Measurements from ENCODE around the gene ENTPD8. TPM values are rescaled to one million over a fixed set of nuclear protein-coding genes. Genes with fewer than 3 reads are reported as not detected.

ENTPD8 gene
- total and polyA plus RNA-seq, 2 of the 4 experiments (the other 2 are of a cell fraction): 0.07 TPM; not detected in 1

GRCh38 chr9:137422604-137423513, 18.3 kb downstream of the ENTPD8 start, which contains the start of the genes EXD3 and NOXA1:
TSS of gene EXD3 (minus strand) at chr9:137423162. CDS start at chr9:137395357, 27,805 bp downstream.
TSS of gene NOXA1 (plus strand) at chr9:137423393. CDS start at chr9:137423530, 137 bp downstream.
- ChIA-PET CTCF (interaction anchor here (0.6 to 1.0 kb wide), 5 partner anchors 10 to 112 kb away, joined by 3 to 9 read pairs (median 4); partner anchors contain the start of gene ENTPD8), POLR2A (ENCODE audit: unreplicated experiment) (no interaction called here)
- Histone ChIP-seq H2AK5ac (ENCODE audit: low read depth, low read length) (peak within 1 kb of the TSS; percentile 10; the same call in 1 of the 2 replicates), H2AK9ac (replicated peaks; ENCODE audit: low read depth, low read length, poor library complexity) (peak within 1 kb of the TSS; percentile 93), H2BK120ac (ENCODE audit: low read depth, low read length) (no peak within 1 kb of the TSS), H3K36me3 (ENCODE audit: control insufficient read depth, insufficient read depth, low read length) (no peaks in the 10 kb centered on the region), H2AFZ (replicated peaks; ENCODE audit: low read length, poor library complexity) (peak within 1 kb of the TSS; percentile 98), H3K23ac (ENCODE audit: low read depth, low read length) (peak within 1 kb of the TSS; percentile 50), H4K91ac (ENCODE audit: insufficient read depth, low read depth, low read length) (peak within 1 kb of the TSS; percentile 66; the same call in 1 of the 2 replicates), H3K9me1 (ENCODE audit: insufficient read depth, low read length) (no peaks in the 10 kb centered on the region), H2BK15ac (ENCODE audit: low read depth, low read length) (no peak within 1 kb of the TSS; the same call in 2 of the 3 replicates), H4K5ac (ENCODE audit: low read depth, low read length) (peak within 1 kb of the TSS; percentile 92), H3K27ac (ENCODE audit: insufficient read depth, low read length) (peak within 1 kb of the TSS; percentile 16; the same call in 1 of the 2 replicates), H3K79me1 (ENCODE audit: low read depth in 1 of 2, low read length in 2 of 2) (peaks cover 16 to 24% of the 10 kb centered on the region in 2 experiments), H3K4me2 (ENCODE audit: low read depth, low read length) (peak within 1 kb of the TSS; percentile 98), H3K4me1 (ENCODE audit: control insufficient read depth, insufficient read depth, low read length) (peaks cover 5% of the 10 kb centered on the region; the same call in 1 of the 2 replicates), H3K18ac (ENCODE audit: low read depth, low read length) (peak within 1 kb of the TSS; percentile 10; the same call in 1 of the 2 replicates), H2BK20ac (ENCODE audit: low read depth, low read length) (no peak within 1 kb of the TSS), H3K27me3 (ENCODE audit: control insufficient read depth, insufficient read depth, low read length) (no peaks in the 10 kb centered on the region; the same call in 1 of the 2 replicates), H3K14ac (replicated peaks; ENCODE audit: low read depth, low read length) (peak within 1 kb of the TSS; percentile 59), H4K20me1 (ENCODE audit: insufficient read depth, low read length) (no peaks in the 10 kb centered on the region), H3K9ac (ENCODE audit: low read depth, low read length) (peak within 1 kb of the TSS; percentile 85), H2BK5ac (ENCODE audit: low read depth, low read length, poor library complexity, severe bottlenecking) (peak within 1 kb of the TSS; percentile 28), H3K56ac (ENCODE audit: extremely low read depth, insufficient read depth, low read length) (peak within 1 kb of the TSS; percentile 20; the same call in 1 of the 2 replicates), H4K8ac (ENCODE audit: low read depth in 2 of 2, low read length in 2 of 2) (peak within 1 kb of the TSS; percentile 71 to 95), H3K4ac (ENCODE audit: low read depth, low read length) (peak within 1 kb of the TSS; percentile 76), H3K9me3 (ENCODE audit: control insufficient read depth, insufficient read depth, low read length) (no peaks in the 10 kb centered on the region), H3K4me3 (ENCODE audit: insufficient read depth, low read depth, low read length) (peak within 1 kb of the TSS; percentile 79)
- intact Hi-C loops (cut with micrococcal nuclease) (no loop called here), dilution Hi-C loops (cut with HindIII; ENCODE audit: low sequenced_read_pairs, unreplicated experiment) (no loop called here), in situ Hi-C loops (cut with MboI; ENCODE audit: low sequenced_read_pairs) (no loop called here)
- TF ChIP-seq RCOR1 (IDR thresholded peaks at IDR 0.05; ENCODE audit: insufficient replicate concordance, low read length) (no peak), BHLHE40 (IDR thresholded peaks at IDR 0.05; ENCODE audit: low read depth, low read length) (no peak), FOS (IDR thresholded peaks at IDR 0.05; ENCODE audit: low read depth, low read length) (0 out of 2 replicates have a peak, but pooled peaks have one; percentile 3), SMC3 (IDR thresholded peaks at IDR 0.05; ENCODE audit: low read depth, low read length) (peak; percentile 54), RAD21 (IDR thresholded peaks at IDR 0.05; ENCODE audit: low read length) (peak; percentile 44), CEBPB (IDR thresholded peaks at IDR 0.05; ENCODE audit: low read depth, low read length) (no peak), POLR2A (IDR thresholded peaks at IDR 0.05; ENCODE audit: low read depth, low read length) (no peak), MAZ (IDR thresholded peaks at IDR 0.05; ENCODE audit: borderline replicate concordance, low read depth, low read length) (peak; percentile 99), MAFK (IDR thresholded peaks at IDR 0.05; ENCODE audit: low read depth, low read length) (no peak), RFX5 (IDR thresholded peaks at IDR 0.05; ENCODE audit: low read depth, low read length) (no peak), MXI1 (IDR thresholded peaks at IDR 0.05; ENCODE audit: borderline replicate concordance, low read depth, low read length) (no peak)
- TF ChIP-seq, protein P1, sequence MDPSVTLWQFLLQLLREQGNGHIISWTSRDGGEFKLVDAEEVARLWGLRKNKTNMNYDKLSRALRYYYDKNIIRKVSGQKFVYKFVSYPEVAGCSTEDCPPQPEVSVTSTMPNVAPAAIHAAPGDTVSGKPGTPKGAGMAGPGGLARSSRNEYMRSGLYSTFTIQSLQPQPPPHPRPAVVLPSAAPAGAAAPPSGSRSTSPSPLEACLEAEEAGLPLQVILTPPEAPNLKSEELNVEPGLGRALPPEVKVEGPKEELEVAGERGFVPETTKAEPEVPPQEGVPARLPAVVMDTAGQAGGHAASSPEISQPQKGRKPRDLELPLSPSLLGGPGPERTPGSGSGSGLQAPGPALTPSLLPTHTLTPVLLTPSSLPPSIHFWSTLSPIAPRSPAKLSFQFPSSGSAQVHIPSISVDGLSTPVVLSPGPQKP (IDR thresholded peaks at IDR 0.05; ENCODE audit: borderline replicate concordance, low read depth, low read length): no peak
- TF ChIP-seq, protein P2, sequence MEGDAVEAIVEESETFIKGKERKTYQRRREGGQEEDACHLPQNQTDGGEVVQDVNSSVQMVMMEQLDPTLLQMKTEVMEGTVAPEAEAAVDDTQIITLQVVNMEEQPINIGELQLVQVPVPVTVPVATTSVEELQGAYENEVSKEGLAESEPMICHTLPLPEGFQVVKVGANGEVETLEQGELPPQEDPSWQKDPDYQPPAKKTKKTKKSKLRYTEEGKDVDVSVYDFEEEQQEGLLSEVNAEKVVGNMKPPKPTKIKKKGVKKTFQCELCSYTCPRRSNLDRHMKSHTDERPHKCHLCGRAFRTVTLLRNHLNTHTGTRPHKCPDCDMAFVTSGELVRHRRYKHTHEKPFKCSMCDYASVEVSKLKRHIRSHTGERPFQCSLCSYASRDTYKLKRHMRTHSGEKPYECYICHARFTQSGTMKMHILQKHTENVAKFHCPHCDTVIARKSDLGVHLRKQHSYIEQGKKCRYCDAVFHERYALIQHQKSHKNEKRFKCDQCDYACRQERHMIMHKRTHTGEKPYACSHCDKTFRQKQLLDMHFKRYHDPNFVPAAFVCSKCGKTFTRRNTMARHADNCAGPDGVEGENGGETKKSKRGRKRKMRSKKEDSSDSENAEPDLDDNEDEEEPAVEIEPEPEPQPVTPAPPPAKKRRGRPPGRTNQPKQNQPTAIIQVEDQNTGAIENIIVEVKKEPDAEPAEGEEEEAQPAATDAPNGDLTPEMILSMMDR (conservative IDR thresholded peaks at IDR 0.05; ENCODE audit: low read depth, low read length): peak; percentile 76
- peak; percentile 96 for ATAC-seq (ENCODE audit: low read depth)
- WGBS, 2 experiments (ENCODE audit: extremely low coverage in 2 of 2, insufficient read length in 1 of 2): 1% methylated on average over 26 of the region's 113 CpGs; no CpG with 5 or more reads in 1 of the 2 experiments
- DNase-seq: peak; percentile 88
- BruUV-seq (replicated peaks): no TSS peak

All from IMR-90 (cell line).